Uterus (tissue), 2 donors: Measurements from ENCODE around the gene FADS3.

ENCODE experiments used
- CTCF ChIP-seq, 4 experiments: fragments of 200-600 bp in 2 of 4; fragments of 450-650 bp in 2 of 4; sonication (generic) in 2 of 4; IDR thresholded peaks; one replicate each; pipeline ENCODE4 v1.5.1; 2016 to 2019; ENCODE audit warnings: antibody characterized with exemption in 4 of 4, mild to moderate bottlenecking in 2 of 4, moderate library complexity in 1 of 4
- POLR2A ChIP-seq, 2 donors: fragments of 450-650 bp; IDR thresholded peaks; one replicate each; pipeline ENCODE4 v1.6.1; 2016; ENCODE audit warnings: antibody characterized with exemption in 2 of 2, mild to moderate bottlenecking in 1 of 2, moderate library complexity in 1 of 2

GRCh38 chr11:61851113-61851899, 40.0 kb downstream of the FADS3 start:
- TF ChIP-seq CTCF (IDR thresholded peaks at IDR 0.05) (no peak), POLR2A (IDR thresholded peaks at IDR 0.05) (no peak)
